ENCODE results near the gene C16orf54. TPM values are rescaled to one million over a fixed set of nuclear protein-coding genes. Genes with fewer than 3 reads are reported as not detected.
"Not testable (repeated sequence)": the region's sequence is repeated elsewhere in the genome, so short reads cannot be mapped to it uniquely, and the experiment has no call there.

Gene C16orf54
- total RNA-seq, 1 experiment from 2014 or later, result 0.18 TPM

DNA sequence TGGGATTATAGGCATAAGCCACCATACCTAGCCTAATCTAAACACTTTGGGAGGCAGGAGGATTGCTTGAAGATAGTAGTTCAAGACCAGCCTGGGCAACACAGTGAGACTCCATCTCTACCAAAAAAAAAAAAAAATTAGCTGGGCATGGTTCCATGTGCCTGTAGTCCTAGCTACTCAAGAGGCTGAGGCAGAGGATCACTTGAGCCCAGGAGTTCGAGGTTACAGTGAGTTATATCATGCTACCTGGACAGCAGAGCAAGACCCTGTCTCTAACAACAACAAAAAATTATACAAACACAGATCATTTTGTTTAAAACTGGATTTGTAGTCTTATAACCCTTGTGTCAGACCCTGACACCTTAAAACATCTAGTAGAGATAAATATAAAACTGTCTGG is 7.7 kb upstream of the C16orf54 start:
- Histone ChIP-seq H3K27ac (ENCODE audit: low read length) (no peak overlapping the region), H3K4me3 (ENCODE audit: low read depth in 2 of 2, low read length in 2 of 2) (no peak overlapping the region), H3K9me3 (ENCODE audit: control insufficient read depth, insufficient read depth, low read depth, low read length) (no peaks in the 10 kb centered on the region), H3K4me1 (ENCODE audit: control insufficient read depth, insufficient read depth, low read length) (no peaks in the 10 kb centered on the region), H3K36me3 (ENCODE audit: control insufficient read depth, insufficient read depth, low read length) (no peaks in the 10 kb centered on the region), H3K27me3 (ENCODE audit: control insufficient read depth, insufficient read depth, low read length) (no peaks in the 10 kb centered on the region)
- ChIA-PET CTCF (no interaction called here), POLR2A (no interaction called here)
- in situ Hi-C loops (cut with HindIII; ENCODE audit: low pct_unique_long_range_greater_than_20kb, low sequenced_read_pairs) (no loop called here), intact Hi-C loops (cut with micrococcal nuclease; ENCODE audit: unreplicated experiment) (no loop called here)
- no TSS peak for BruUV-seq (replicated peaks)
- no peak for ATAC-seq
- no peak for DNase-seq (ENCODE audit: low read depth, low spot score)
- TF ChIP-seq, protein P1, sequence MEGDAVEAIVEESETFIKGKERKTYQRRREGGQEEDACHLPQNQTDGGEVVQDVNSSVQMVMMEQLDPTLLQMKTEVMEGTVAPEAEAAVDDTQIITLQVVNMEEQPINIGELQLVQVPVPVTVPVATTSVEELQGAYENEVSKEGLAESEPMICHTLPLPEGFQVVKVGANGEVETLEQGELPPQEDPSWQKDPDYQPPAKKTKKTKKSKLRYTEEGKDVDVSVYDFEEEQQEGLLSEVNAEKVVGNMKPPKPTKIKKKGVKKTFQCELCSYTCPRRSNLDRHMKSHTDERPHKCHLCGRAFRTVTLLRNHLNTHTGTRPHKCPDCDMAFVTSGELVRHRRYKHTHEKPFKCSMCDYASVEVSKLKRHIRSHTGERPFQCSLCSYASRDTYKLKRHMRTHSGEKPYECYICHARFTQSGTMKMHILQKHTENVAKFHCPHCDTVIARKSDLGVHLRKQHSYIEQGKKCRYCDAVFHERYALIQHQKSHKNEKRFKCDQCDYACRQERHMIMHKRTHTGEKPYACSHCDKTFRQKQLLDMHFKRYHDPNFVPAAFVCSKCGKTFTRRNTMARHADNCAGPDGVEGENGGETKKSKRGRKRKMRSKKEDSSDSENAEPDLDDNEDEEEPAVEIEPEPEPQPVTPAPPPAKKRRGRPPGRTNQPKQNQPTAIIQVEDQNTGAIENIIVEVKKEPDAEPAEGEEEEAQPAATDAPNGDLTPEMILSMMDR (IDR thresholded peaks at IDR 0.05), result no peak
- TF ChIP-seq TCF7L2 (IDR thresholded peaks at IDR 0.05; ENCODE audit: low read depth, low read length) (no peak), POLR2AphosphoS5 (IDR thresholded peaks at IDR 0.05; ENCODE audit: low read depth, low read length) (no peak), SIN3A (IDR thresholded peaks at IDR 0.05; ENCODE audit: borderline replicate concordance, insufficient read depth, low read depth, low read length) (no peak)
- TF ChIP-seq, protein P2, sequence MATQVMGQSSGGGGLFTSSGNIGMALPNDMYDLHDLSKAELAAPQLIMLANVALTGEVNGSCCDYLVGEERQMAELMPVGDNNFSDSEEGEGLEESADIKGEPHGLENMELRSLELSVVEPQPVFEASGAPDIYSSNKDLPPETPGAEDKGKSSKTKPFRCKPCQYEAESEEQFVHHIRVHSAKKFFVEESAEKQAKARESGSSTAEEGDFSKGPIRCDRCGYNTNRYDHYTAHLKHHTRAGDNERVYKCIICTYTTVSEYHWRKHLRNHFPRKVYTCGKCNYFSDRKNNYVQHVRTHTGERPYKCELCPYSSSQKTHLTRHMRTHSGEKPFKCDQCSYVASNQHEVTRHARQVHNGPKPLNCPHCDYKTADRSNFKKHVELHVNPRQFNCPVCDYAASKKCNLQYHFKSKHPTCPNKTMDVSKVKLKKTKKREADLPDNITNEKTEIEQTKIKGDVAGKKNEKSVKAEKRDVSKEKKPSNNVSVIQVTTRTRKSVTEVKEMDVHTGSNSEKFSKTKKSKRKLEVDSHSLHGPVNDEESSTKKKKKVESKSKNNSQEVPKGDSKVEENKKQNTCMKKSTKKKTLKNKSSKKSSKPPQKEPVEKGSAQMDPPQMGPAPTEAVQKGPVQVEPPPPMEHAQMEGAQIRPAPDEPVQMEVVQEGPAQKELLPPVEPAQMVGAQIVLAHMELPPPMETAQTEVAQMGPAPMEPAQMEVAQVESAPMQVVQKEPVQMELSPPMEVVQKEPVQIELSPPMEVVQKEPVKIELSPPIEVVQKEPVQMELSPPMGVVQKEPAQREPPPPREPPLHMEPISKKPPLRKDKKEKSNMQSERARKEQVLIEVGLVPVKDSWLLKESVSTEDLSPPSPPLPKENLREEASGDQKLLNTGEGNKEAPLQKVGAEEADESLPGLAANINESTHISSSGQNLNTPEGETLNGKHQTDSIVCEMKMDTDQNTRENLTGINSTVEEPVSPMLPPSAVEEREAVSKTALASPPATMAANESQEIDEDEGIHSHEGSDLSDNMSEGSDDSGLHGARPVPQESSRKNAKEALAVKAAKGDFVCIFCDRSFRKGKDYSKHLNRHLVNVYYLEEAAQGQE (IDR thresholded peaks at IDR 0.05; ENCODE audit: insufficient read depth in 1 of 2, low read depth in 2 of 2, low read length in 1 of 2), result no peak

DNA sequence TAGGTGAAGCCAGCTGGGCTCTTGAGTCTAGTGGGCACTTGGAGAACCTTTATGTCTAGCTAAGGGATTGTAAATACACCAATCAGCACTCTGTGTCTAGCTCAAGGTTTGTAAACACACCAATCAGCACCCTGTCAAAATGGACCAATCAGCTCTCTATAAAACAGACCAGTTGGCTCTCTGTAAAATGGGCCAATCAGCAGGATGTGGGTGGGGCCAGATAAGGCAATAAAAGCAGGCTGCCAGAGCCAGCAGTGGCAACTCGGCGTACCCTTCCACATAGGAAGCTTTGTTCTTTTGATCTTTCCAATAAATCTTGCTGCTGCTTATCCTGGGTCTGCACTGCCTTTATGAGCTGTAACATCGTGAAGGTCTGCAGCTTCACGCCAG is 3.0 kb upstream of the C16orf54 start:
- H3K27me3 ChIP-seq (ENCODE audit: control insufficient read depth, insufficient read depth, low read length); H3K4me1 ChIP-seq (ENCODE audit: control insufficient read depth, insufficient read depth, low read length); DNase-seq (ENCODE audit: low read depth, low spot score); BruUV-seq (replicated peaks); in situ Hi-C loops (cut with HindIII; ENCODE audit: low pct_unique_long_range_greater_than_20kb, low sequenced_read_pairs); intact Hi-C loops (cut with micrococcal nuclease; ENCODE audit: unreplicated experiment); CTCF ChIA-PET; H3K4me3 ChIP-seq (ENCODE audit: low read depth in 2 of 2, low read length in 2 of 2); POLR2A ChIA-PET; ATAC-seq; H3K27ac ChIP-seq (ENCODE audit: low read length); H3K9me3 ChIP-seq (ENCODE audit: control insufficient read depth, insufficient read depth, low read depth, low read length); H3K36me3 ChIP-seq (ENCODE audit: control insufficient read depth, insufficient read depth, low read length): not testable (repeated sequence)

DNA sequence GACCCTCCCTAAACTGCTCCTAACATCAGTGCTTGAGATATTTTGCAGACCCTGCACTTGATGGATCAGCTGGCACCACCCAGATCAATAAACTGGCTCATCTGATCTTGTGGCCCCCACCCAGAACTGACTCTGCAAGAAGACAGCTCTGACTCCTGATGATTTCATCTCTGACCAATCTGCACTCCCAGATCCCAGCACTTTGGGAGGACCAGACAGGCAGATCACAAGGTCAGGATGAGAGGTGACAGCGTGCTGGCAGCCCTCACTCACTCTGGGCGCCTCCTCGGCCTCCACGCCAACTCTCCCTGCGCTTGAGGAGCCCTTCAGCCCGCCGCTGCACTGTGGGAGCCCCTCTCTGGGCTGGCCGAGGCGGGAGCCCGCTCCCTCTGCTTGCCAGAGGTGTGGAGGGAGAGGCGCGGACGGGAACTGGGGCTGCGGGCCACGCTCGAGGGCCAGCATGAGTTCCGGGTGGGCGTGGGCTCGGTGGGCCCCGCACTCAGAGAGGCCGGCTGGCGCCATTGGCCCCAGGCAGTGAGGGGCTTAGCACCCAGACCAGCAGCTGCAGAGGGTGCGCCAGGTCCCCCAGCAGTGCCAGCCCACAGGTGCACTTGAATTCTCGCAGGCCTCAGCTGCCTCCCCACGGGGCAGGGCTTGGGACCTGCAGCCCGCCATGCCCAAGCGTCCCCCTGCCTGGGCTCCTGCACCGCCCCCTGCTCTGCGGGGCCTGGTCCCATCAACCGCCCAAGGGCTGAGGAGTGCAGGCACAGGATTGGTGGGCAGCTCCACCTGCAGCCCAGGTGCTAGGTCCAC is 2.4 kb upstream of the C16orf54 start:
- Histone ChIP-seq H3K27ac (ENCODE audit: low read length) (no peak overlapping the region), H3K4me1 (ENCODE audit: control insufficient read depth, insufficient read depth, low read length) (no peaks in the 10 kb centered on the region), H3K36me3 (ENCODE audit: control insufficient read depth, insufficient read depth, low read length) (no peaks in the 10 kb centered on the region), H3K4me3 (ENCODE audit: low read depth in 2 of 2, low read length in 2 of 2) (no peak overlapping the region), H3K27me3 (ENCODE audit: control insufficient read depth, insufficient read depth, low read length) (no peaks in the 10 kb centered on the region), H3K9me3 (ENCODE audit: control insufficient read depth, insufficient read depth, low read depth, low read length) (no peaks in the 10 kb centered on the region)
- BruUV-seq (replicated peaks), result no TSS peak
- intact Hi-C loops (cut with micrococcal nuclease; ENCODE audit: unreplicated experiment) (no loop called here), in situ Hi-C loops (cut with HindIII; ENCODE audit: low pct_unique_long_range_greater_than_20kb, low sequenced_read_pairs) (no loop called here)
- no peak for DNase-seq (ENCODE audit: low read depth, low spot score)
- POLR2A ChIA-PET, result no interaction called here
- CTCF ChIA-PET, result no interaction called here
- ATAC-seq, result no peak
- TF ChIP-seq SIN3A (IDR thresholded peaks at IDR 0.05; ENCODE audit: borderline replicate concordance, insufficient read depth, low read depth, low read length) (no peak), POLR2AphosphoS5 (IDR thresholded peaks at IDR 0.05; ENCODE audit: low read depth, low read length) (no peak)
- TF ChIP-seq, protein P2 (IDR thresholded peaks at IDR 0.05; ENCODE audit: insufficient read depth in 1 of 2, low read depth in 2 of 2, low read length in 1 of 2), result no peak
- TF ChIP-seq, protein P1 (IDR thresholded peaks at IDR 0.05), result no peak

Data from Panc1 (cell line).